NCI-H2081 (cell line): ENCODE data around the gene ASB10.

ENCODE experiments used
- DNase-seq, 2 experiments: peaks; one replicate each; lab custom pipeline; 2025; lab: John Stamatoyannopoulos, UW

Gene ASB10

DNA sequence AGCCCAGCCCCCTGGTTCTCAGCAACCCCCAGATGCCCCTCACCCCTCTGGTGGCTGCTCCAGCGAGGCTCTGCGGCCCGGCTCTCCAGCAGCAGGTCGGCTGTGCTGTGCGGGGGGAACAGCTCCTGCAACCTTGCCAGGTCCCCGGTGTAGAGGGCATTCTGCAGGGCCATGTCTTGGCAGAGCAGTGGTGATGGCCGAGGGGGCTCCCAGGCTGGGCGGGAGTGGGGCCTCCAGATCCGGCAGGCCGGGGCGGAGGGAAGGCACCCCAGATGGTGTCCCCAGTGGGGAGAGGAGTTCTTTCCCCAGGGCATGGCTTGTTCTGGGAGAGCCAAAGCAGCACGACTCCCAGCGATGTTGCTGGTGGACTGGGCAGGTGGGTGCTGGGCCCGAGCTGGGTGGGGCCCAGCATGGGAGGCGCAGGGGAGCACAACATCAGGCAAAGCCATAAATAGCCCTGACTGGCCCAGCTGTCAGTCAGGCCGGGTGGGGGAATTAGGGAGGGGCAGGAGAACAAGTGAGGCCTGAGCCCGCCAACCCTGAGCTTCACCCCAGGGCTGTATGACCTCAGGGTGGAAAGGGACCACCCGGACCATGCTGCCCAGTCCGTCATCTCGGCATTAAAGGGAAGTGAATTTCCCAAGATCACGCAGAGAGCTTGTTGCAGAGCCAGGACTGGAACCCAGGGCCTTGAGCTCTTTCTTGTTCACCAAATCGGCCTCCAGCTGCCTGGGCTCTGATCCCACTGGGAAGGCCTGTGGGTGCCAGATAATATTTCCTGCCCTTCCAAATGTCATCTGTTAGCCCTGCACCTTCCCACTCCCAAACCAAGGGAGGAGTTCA, 580 bp upstream of the ASB10 start:
- DNase-seq: no peak

GRCh38 chr7:151185762-151186639, 1.0 kb downstream of the ASB10 start:
- DNase-seq: no peak

DNA sequence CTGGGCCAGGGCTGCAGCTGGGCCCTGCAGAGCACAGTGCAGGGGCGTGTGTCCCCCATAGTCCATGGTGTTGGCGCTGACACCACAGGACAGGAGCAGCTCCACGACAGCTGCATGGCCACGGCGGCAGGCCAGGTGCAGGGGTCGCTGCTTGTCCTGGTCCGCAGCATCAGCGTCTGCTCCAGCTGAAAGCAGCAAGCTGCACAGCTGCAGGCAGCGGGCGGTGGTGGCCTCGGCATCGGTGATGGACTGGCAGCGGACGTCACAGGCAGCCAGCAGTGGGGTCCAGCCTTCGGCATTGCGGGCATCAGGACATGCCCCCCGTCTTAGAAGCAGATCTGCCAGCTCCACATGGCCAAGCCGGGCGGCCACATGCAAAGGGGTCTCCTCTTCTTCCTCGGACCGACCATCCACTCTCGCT, 6.0 kb downstream of the ASB10 start:
- no peak for DNase-seq

GRCh38 chr7:151179946-151180345, 7.1 kb downstream of the ASB10 start:
- no peak for DNase-seq

- DNase-seq: no peak
Measured at GRCh38 chr7:151179287-151179860, 7.7 kb downstream of the ASB10 start.

GRCh38 chr7:151178831-151179230, 8.2 kb downstream of the ASB10 start:
- no peak for DNase-seq

DNA sequence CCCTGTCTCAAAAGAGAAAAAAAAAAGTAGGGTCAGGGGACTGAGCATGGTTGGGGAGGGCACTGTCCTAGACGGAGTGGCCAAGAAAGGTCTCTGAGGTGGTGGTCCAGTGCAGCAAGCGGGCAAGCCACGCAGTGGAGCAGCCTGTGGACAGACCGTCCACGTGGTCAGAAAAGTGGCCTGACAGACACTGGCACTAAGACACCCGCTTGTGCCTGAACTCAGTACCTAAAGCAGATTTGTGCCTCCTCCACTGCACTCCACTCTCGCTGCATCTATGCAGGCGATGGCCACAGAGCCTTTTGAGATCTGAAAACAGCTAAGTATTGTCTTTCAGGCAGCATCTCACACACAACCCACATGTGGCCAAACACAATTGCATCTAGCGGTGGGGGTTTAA, 8.8 kb downstream of the ASB10 start:
- no peak for DNase-seq

GRCh38 chr7:151177310-151177709, 9.7 kb downstream of the ASB10 start:
- DNase-seq: no peak

DNA sequence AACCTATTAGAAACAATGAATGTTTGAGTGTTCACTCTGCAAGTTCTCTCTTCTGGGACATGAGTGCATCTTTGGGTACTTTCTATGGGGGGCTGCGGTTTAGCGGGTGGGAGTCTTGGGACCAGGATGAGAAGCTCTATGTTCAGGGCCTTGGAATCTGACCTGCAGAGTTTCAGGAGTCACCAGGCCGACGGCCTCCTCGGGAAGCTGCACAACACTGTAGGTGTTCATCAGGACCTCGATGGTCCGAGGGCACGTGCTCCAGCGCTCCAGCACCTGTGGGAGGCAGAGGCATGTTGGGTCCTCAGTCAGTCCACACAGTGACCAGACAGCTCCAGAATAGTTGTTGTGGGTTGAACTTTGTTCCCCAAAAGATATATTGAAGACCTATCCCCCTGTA, 10.6 kb downstream of the ASB10 start:
- no peak for DNase-seq

DNA sequence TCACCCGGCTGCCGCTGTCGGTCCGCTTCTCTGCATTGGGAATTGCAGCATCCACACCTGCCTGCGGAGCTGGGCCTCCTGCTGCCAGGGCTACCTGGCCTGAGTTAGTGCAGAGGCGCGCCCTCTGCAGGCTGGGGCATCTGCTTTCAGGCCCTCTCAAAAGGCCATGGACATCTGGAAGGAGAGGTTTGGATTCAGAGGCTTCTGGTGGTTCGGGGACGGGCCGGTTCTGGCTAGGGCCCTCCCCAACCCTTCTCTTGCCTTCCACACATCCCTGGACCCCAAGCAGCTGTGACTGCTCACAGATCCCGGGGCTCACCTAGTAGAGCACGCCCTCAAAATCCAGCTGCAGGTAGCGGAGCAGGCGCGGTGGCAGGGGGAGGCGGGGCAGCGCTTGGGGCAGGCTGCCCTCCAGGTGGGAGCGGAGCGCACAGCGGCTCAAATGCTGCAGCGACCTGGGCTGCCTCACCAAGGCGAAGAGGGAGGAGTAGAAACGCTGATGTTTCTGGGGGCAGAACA, 11.2 kb downstream of the ASB10 start:
- DNase-seq: no peak

DNA sequence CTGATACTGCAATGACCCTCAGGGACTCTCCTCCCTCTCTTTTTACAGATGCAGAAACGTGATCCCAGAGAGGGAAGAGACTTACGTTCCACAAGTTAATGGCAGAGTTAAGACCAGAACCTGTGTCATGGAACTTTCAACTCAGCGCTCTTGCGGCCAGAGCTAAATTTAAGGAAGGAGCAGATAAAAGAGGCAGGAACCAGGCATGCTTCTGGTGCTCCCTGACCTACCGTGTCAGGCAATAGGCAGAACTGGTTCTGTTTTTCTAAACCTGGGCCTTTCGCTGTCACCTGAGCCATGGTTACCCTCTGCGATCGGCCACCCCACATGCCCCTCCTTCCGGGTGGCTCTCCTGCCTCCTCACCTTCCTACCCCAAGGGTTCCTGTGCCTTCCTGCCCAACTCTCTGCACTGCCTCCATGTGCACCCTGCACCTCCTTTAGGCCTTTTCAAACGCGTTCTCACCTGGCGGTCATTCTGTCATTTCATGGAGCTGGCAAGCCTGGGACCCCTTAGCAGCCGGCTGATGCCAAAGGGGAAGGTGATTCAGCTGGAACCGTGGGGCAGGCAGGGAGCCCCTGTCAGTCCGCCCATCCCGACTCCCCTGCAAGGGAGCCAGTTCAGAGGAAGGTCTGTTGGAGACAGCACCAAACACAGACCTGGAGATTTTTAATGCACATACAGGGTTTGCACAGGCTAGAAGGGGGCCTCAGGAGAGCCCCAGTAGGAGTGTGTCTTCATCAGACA, 11.8 kb downstream of the ASB10 start:
- DNase-seq: no peak

- DNase-seq: no peak
Measured at GRCh38 chr7:151174246-151175046, 12.6 kb downstream of the ASB10 start.

GRCh38 chr7:151173386-151174245, 13.4 kb downstream of the ASB10 start:
- DNase-seq: no peak

DNA sequence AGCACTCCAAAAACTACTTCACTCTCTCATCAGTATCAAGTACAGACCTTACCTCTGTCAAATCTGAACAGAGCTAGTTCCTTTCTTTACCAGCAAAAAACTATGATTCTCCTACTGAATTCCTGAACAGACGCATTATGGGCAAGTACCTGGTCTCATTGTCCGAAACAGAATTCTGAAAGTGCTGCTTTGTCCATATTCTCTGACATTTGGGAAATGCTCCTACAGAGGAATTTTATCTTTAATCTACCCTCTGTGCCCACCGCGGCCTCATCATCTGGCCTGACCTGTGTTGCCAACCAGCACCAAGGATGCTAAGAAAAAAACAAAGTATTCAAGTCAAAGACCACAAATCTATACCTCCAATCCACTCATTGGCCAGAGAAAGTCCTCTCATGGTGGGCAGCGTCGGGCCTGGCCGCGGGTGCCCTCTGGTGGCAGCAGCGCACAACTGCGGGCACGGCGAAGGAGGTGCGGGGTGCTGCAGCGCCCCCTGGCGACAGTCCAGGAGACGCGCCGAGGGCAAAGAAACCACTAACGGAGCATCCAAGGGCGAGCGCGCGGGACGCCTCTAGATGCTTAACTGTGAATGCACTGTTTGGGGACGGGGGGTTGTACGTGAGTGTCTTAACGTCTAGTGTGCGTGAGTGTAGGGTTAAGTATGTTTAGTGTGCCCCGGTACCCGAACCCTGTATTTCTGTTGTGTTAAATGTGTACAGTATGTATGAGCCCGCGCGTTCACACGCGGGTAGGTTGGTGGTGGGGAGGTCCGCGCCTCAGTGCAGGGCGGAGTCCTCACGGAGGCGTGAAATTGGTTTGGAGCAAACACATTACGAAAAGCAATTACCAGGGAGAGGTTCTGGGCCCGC, 14.5 kb downstream of the ASB10 start:
- DNase-seq: peak; percentile 44 to 74

GRCh38 chr7:151168787-151169162, 18.3 kb downstream of the ASB10 start:
- no peak for DNase-seq

DNA sequence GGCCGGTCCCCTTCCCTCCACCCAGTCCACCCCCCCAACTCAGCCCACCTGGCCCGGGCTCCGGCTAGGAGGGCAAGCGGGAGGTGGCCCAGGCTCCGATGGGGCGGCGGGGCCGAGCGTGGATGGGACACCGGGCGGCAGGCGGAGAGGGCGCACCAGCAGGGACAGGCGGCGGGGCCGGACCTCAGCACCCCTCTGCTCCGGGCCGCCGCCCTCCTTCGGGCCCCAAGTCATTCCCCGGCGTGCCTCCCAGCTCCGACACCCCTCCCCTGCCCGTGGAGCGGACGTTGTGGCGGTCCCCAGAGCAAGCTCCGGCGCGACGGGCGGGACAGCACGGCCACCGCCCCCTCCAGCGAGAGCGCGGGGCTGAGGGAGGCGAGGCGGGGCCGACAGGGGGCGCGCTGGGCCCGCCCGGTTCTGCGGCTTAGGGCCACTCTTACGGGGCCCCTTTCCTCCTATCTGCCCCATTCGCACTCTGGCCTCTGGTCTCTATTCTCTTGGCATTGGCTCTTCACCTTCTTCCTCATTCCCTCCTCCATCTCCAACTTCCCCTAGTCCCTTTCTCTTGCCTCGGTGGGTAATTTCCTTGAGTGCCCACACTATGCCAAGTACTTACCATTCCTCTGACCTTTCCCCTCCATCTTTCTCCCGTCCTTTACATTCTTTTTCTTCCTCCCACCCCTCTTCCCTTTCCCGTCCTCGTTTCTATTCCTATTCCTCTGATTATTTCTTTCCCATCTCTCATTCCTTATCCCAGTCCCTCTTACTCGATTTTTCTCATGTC, 18.9 kb downstream of the ASB10 start:
- peak; percentile 13 to 30 for DNase-seq

DNA sequence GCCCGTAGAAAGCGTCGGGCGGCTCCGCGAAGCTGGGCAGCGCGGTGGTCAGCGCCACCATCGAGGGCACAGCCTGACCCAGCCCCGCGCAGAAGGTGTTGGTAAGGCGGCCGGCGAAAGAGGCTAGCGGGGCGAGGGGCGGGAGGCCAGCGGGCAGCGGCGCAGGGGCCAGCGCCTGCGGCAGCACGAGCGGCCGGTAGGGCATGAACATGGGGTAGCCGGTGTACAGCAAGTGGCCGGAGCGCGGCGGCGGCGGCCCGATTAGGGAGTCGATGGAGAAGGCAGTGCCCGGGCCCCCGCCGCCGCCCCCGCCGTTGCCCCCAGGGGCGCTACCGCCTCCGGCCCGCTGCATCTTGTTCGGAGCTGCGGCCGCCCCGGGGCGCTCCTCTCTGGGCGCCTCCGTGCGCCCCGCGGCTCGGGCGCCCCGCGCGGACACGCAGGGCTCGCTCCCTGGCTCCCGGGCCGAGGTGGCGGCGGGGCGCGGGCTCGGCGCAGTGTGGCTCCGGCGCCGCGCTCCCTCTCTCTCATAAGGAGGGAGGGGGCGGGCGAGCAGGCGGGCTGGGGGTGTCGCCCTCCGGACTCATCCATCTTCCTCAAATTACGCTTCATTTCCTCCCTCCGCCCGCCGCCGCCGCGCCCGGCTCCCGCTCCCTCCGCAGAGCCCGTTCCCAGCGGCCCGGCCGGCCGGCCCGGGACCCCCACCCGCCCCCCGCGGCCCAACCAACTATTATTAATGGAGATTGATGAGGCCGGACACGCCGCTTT, 19.7 kb downstream of the ASB10 start, which contains the start of gene GBX1:
GBX1 (minus strand) TSS at position 498 of the 765 bp plus-strand sequence; CDS start at position 352, 146 bp downstream.
- DNase-seq: peak; percentile 15 to 23
